Activated CD4-positive, CD25-positive, alpha-beta regulatory T cell treated with anti-CD3 and anti-CD28 coated beads, Interleukin-2, amount 50 U/mL, for 16 hours (primary cell): ENCODE data around the gene RAD54L2.
"Not testable (repeated sequence)": the region's sequence is repeated elsewhere in the genome, so short reads cannot be mapped to it uniquely, and the experiment has no call there.

Source experiments
- DNase-seq: peaks from one replicate; pipeline ENCODE4 v3.0.0-alpha.2; 2020; ENCODE audit warnings: low read depth, low spot score

RAD54L2 gene, protein sequence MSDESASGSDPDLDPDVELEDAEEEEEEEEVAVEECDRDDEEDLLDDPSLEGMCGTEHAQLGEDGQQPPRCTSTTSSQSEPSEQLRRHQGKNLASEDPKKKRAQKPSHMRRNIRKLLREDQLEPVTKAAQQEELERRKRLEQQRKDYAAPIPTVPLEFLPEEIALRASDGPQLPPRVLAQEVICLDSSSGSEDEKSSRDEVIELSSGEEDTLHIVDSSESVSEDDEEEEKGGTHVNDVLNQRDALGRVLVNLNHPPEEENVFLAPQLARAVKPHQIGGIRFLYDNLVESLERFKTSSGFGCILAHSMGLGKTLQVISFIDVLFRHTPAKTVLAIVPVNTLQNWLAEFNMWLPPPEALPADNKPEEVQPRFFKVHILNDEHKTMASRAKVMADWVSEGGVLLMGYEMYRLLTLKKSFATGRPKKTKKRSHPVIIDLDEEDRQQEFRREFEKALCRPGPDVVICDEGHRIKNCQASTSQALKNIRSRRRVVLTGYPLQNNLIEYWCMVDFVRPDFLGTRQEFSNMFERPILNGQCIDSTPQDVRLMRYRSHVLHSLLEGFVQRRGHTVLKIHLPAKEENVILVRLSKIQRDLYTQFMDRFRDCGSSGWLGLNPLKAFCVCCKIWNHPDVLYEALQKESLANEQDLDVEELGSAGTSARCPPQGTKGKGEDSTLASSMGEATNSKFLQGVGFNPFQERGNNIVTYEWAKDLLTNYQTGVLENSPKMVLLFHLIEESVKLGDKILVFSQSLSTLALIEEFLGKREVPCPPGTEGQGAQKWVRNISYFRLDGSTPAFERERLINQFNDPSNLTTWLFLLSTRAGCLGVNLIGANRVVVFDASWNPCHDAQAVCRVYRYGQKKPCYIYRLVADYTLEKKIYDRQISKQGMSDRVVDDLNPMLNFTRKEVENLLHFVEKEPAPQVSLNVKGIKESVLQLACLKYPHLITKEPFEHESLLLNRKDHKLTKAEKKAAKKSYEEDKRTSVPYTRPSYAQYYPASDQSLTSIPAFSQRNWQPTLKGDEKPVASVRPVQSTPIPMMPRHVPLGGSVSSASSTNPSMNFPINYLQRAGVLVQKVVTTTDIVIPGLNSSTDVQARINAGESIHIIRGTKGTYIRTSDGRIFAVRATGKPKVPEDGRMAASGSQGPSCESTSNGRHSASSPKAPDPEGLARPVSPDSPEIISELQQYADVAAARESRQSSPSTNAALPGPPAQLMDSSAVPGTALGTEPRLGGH (N-terminal part only)

DNA sequence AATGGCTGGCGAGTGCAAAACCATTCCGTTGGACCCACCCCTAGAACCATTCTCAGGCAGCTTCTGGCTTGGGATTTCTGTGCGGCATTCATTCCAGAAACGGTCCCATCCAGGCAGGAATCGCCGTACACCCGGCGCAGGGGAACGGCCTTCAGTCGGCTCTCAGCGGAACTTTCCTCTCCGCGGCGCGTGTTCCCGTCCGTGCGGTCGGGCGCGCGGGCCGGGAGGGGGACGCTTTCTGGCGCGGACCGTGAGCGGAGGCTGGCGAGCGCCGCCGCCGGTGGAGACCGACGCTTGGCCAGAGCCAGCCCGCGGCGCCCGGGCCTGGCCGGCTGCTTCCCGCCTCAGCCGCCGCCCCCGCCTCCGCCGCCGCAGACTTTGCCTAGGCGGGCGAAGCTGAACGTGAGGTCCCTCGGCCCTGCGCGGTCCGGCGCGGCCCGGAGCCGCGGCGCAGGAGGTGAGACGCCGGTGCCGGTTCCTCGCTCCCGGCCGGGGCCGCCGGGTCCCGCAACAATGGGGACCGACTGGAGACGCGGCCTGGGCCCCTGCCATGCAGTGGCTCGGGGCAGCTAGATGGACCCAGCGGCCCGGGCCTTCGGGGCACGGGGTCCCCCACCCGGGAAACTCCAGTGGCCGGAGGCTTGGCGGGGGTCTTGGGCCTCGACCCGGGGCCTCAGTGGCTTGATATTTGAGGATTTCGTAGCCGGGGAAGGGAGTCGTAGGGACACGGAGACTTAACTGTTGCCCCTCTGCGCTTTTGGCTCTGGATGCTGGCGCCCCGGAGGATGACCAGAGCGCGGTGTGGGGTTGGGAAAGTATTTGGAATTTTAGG, at the start of gene RAD54L2:
Gene RAD54L2, plus strand, starts transcription at position 261 of the 832 bp plus-strand sequence. CDS start 51,702 bp downstream, outside the sequence.
- peak; percentile 52 for DNase-seq

DNA sequence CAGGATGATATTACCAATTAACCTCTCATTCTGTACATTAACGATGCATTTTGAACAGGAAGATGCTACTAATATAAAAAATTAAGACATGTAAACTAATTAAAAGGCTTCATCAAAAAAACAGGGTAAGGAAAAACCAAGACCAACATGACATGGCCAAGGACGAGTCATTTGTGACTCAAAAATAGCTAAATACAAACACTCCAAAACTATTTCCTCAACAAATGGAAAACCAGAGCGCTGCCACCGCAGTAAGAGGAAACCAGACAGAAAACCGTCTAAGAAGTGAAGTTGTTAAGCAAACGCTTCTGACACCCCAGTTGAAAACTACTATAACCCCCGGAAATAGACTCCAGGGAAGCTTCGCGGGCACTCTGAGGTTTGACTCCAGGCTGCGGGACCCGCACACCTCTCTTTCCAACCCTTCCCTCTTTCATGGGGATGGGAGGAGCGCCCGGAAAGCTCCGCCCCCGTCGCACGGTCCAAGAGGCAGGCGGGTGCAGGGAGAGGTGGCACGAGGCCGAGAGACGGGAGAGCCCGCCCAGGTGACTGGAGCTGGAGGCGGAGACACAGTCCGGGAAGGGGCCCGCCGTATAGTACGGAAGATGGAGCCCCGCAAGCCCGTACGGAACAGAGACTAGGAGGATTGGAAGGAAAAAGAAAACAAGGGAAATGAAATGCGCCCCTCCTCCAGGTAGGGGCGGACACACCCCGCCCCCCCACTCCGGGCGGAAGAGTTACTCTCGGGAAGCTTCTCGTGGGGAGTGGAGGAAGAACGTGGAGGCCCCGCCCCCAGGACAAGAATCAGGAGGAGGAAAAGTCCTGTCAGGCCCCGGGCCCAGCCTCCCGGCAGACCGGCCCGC, 39.4 kb upstream of the RAD54L2 start:
- peak; percentile 65 for DNase-seq

DNA sequence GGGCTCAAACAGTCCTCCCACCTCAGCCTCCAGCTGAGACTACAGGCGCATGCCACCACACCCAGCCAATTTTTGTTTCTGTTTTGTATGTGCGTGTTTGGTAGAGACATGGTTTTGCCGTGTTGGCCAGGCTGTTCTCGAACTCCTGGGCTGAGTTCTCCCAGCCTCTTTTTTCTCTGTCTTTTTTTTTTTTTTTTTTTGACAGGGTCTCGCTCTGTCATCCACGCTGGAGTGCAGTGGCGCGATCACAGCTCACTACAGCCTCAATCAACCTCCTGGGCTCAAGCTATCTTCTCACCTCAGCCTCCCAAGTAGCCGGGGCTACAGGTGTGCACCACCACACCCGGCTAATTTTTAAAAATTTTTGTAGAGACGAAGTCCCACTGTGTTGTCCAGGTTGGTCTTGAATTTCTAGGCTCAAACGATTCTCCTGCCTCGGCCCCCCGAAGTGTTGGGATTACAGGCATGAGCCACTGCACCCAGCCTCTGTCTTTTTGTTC, 37.8 kb upstream of the RAD54L2 start:
- no peak for DNase-seq

DNA sequence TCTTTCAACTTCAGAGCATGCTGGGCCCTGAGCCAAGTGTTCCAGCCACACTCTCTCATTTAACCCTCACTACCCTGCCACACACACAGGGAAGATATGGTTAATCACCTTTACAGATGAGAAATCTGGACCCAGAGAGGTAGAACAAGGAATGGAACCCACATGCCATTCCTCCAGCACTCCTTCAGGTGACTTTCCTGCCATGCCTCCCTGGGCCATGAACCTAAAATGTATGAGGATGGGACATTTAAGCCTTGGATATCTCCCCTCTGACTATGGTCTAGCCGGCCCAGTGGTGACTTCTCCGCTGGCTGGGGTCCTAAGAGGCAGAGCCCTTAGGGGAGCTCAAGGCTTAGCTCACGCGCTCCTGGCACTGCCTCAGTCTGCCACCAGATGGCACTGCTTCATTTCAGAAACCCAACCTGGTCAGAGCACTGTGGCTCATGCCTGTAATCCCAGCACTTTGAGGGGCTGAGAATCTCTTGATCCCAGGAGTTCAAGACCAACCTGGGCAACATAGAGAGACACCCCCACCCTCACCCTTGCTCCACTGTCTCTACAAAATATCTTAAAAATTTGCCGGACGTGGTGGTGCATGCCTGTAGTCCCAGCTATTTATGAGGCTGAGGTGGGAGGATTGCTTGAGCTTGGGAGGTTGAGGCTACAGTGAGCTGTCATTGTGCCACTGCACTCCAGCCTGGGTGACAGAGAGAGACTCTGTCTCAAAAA, 36.5 kb upstream of the RAD54L2 start:
- peak; percentile 65 for DNase-seq

DNA sequence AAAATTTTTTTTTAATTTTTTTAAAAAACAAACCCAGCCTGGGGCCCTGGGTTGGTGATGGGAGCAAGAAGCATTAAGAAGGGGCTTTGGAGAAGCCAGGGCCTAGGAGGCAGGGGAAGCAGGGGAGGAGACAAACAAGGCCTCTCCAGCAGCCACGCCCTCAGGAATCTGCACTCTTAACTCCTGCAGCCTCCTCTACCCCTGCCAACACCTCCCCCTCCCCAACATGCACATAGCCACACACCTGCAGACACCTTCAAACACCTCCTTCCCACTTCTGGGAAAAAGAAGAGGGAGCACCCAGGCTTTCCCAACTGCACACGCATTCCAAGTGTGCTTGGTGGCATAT, 36.0 kb upstream of the RAD54L2 start:
- no peak for DNase-seq

DNA sequence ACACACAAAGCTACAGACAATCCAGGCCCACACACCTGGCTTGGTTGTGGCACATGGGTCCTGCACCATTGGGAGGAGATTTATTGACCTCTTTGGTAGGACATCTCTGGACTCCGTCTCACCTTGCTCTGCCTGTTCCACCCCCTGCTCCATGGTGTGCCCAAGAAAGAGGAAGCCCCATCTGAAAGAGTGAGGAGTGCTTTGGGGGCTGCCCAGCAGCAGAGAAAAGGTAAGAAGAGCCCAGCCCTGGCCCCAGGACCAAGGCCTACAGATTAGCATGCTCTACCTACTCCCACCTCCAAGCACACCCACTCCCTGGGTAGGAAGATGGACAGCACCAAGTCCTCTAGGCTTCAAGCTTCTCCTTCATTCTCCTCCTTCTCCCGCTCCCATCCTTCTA, 35.5 kb upstream of the RAD54L2 start:
- no peak for DNase-seq

DNA sequence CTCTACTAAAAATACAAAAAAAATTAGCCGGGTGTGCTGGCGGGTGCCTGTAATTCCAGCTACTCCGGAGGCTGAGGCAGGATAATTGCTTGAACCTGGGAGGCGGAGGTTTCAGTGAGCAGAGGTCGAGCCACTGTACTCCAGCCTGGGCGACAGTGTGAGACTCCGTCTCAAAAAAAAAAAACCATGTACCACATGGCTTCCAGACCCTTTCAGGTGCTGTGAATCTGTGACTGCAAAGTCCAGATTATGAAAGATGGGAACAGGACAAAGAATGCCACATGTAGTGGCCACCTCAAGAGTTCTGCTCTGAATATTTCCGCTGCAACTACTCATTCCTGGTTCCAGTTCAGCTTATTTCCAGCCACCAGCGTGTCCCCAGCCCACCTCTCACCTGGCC, 30.3 kb upstream of the RAD54L2 start:
- DNase-seq = no peak

DNA sequence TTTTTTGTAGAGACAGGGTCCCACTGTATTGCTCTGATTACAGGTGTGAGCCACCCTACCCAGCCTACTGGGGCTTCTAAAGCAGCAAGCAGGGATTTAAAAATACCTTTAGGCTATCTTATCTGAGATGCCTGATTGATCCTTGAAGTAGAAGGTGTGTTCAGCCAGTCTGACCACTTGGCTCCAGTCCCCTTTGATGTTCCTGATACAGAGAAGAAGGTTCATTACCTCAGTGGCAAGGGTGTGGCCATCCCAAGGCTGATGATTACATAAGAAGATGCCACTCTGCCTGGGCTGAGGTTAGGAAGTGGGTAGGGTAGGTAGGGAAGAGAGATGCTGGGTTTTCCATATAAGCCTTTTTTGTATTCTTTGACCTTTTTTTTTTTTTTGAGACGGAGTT, 27.5 kb upstream of the RAD54L2 start:
- DNase-seq = no peak

DNA sequence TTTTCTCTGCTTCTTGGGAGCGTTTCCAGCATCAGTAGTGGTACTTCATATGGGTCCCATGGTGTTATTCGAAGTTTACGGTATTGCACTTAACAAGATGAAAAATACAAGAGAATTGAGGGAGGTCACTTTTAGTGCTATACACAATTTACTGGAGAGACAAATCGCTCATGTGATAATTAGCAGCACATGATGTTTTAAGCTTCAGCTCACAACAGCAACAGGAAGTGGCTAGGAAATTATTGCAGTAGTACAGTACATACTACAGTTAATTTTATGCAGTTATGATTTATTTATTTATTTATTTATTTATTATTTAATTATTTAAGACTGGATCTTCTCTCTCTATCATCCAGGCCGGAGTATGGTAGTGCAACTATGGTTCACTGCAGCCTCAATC, 24.3 kb upstream of the RAD54L2 start:
- DNase-seq = no peak

DNA sequence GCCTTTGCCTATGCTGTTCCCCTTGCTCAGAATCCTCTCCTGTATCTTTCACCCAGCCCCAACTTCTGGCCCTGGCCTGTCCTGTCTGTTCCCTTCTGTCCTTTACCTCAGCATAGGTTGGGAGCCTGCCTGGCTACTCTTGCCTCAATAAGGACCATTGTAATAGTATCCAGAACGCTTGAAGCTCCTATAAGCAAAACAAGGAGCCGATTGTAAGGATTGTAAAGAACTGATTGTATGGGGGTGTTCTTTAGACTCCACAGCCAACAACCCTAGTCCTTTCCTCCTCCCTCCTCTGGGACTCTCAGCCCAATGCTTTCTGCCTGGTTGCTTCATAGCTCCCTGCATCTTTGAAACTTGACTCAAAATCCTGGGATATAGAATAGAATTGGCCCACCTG, 18.7 kb upstream of the RAD54L2 start:
- DNase-seq = no peak

DNA sequence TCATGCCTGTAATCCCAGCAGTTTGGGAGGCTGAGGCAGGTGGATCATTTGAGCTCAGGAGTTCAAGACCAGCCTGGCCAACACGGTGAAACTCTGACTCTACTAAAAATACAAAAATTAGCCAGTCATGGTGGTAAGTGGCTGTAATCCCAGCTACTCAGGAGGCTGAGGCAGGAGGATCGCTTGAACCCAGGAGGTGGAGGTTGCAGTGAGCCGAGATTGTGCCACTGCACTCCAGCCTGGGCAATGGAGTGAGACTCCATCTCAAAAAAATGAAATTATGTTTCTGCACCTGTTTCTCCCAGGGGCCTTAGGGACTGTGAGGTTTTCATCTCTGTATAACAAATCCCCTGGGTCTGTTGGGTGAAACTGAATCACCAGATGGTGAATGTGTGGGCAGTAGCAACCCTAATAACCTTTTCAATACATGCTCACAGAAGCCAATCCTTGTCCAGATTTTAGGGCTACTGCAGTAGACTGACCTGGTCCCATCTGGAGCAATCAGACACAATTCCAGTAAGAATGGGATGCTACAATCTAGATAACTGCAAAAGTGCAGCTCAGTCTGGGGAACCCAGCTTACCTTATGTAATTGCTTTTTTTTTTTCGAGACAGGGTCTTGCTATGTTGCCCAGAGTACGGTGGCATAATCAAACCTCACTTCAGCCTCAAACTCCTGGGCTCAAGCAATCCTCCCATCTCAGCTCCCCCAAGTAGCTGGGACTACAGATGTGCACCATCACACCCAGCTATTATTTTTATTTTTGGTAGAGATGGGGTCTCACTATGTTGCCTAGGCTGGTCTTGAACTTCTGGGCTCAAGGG, 17.4 kb upstream of the RAD54L2 start:
- not testable (repeated sequence) for DNase-seq

DNA sequence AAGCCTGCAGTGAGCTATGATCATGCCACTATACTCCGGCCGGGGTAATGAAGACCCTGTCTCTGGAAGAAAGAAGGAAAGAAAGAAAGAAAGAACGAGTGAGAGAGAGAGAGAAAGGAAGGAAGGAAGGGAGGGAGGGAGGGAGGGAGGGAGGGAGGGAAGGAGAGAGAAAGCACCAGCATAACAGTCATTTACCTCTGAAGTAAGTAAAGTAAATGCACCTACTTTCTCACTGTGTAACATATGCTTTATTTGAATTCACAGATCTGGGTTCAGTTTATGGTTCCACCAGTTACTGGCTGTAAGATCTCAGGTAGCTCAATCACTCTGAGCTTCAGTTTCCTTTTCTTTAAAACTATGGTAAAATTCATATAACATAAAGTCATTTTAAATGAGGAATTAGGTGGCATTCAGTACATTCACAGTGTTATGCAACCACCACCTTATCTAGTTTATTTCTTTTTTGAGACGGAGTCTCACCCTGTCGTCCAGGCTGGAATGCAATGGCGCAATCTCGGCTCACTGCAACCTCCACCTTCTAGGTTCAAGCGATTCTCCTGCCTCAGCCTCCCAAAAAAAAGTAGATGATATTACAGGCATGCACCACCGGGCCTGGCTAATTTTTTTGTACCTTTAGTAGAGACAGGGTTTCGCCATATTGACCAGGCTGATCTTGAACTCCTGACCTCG, 16.1 kb upstream of the RAD54L2 start:
- no peak for DNase-seq

DNA sequence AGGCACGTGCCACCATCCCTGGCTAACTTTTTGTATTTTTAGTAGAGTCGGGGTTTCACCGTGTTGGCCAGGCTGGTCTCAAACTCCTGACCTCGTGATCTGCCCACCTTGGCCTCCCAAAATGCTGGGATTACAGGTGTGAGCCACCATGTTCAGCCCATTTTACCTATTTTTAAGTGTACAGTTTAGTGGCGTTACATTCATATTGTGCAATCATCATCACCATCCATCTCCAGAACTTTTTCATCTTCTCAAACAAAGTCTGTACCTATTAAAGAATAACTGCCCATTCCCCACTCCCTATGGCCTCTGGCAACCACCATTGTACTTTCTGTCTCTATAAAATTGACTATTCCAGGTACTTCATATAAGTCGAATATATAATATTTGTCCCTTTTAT, 13.6 kb upstream of the RAD54L2 start:
- not testable (repeated sequence) for DNase-seq

DNA sequence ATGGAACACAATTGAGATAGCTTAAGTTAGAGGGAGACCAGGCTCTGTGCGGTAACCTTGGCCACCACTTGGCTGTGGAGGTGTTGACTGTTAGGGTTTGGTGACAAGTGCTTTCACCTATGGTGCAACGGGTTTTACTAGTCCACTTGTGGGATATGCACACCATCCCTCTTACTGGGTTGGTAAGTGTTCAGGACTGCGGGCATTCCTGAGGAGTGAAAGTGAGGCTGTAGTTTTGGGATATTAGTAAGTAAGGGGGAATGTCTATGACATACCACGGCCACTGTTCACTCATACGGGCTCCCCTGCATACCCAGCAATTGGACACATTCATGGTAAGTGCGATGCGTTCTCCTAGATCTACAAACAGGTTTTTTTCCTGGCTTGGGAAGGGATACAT, 8.0 kb upstream of the RAD54L2 start:
- DNase-seq = no peak

DNA sequence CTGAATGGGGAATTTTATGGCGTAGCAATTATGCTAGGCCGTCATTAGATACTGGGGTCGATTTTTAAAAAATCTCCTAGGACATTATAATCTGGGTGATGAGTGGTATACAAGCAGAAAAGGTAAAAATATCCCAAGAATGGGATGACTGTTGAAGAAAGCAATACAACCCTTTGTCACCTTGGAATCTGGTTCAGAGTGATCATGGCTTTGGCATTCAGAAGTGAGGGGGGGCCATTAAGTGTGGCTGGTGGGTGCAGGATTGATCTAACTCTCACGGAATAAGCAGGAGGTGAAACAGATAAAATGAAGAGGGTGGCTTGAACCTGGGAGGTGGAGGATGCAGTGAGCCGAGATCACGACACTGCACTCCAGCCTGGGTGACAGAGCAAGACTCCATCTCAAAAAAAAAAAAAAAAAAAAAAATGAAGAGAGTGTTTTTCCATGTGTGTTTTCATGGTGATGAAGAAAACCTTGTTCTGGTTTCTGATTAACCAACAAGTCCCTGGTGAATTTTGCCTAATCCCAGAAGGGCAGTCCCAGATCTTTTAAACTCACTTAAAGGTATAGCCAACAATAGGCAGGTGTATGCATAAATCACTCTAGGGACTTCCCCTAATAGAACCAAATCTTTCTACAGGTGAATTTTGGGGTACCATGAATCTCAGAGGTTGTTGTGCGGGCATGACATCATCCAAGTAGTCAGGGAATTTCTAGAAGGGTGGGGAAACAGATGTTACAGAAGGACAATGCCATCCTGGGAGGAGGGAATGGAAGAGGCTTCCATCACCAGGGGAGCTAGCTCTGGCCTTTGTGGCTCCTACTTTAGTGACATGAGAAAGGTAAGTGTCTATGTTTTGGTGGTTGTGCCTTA, 3.1 kb upstream of the RAD54L2 start:
- DNase-seq = no peak

DNA sequence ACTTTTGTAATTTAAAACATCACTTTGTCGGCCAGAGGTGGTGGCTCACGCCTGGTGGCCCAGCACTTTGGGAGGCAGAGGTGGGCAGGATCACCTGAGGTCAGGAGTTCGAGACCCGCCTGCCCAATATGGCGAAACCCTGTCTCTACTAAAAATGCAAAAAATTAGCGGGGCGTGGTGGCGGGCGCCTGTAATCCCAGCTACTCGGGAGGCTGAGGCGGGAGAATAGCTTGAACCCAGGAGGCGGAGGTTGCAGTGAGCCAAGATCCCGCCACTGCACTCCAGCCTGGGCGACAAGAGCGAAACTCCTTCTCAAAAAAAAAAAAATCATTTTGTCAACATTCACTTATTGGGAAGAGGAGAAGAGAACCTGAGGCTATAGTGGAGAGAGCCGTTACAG, 888 bp upstream of the RAD54L2 start:
- not testable (repeated sequence) for DNase-seq

DNA sequence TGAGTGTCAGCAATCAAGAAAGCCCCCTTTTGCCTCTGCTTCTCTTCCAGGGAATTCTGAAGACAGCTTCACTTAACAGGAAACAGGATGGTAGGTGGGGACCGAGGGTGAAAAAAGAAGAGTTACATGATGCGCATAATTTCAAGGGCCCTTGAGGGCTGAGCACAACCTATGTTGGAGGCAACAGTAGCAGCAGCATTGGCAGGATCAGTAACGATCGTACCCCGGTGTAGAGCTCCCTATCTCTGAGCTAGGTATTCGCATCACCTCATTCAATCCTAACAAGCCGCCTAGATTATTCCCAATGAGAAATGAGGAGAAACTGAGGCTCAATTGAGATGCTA, 432 bp upstream of the RAD54L2 start:
- DNase-seq = no peak
